Measurements from ENCODE around the gene ACAD11.

ACAD11 gene

GRCh38 chr3:132679911-132680310 lies 20.3 kb upstream of the ACAD11 start:
- no peak for TF ChIP-seq CTCF (conservative IDR thresholded peaks at IDR 0.05)
- no peak overlapping the region for H3K27ac ChIP-seq

DNA sequence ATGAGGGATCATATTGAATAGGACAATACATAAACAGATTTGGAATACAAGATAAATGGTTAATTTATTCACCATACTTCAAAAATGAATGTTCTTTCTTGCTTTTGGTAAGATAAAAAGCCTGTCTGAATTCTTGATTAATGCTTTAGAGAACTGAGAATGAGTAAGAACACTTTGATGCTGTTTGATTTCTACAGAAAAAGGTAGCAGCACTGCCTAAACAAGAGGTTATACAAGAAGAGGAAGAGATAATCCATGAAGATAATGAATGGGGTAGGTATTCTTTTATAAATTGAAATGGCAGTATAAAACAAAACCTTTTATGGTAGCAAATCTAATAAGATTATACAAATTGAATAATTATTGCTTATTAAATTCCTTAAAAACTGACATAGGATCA lies 15.8 kb upstream of the ACAD11 start:
- no peak for TF ChIP-seq CTCF (conservative IDR thresholded peaks at IDR 0.05)
- no peak overlapping the region for H3K27ac ChIP-seq

- no peak overlapping the region; the same call in 1 of the 2 replicates for H3K27ac ChIP-seq
- TF ChIP-seq CTCF (conservative IDR thresholded peaks at IDR 0.05) = no peak
Observed at GRCh38 chr3:132669256-132669777, 9.7 kb upstream of the ACAD11 start.

DNA sequence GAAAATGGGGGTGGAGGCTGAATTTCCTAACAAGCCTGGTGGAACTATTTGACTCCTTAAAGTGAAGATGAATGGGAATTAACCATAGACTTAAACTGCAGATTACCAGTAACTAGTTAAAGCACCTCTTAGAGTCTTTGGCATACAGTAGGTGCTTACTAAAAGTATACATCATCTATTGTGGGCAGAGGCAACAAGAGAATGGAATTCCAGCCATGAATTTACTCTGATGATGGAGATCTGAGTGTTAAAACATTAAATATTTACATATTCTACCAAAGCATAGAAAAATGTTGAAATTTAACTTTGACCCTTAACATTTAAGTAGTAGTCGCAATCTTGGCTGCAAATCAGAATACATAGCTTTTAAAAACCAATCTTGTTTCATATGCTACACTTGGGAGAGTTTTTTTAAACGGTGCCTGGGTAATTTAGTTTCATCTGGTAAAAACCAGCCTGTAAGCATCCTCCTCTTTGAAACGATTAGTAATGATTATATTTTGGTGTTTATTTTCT lies 5.7 kb upstream of the ACAD11 start:
- no peak for TF ChIP-seq CTCF (conservative IDR thresholded peaks at IDR 0.05)
- no peak overlapping the region for H3K27ac ChIP-seq

GRCh38 chr3:132662212-132662611 lies 2.6 kb upstream of the ACAD11 start:
- peak overlapping the region; percentile 94; the same call in 1 of the 2 replicates for H3K27ac ChIP-seq
- TF ChIP-seq CTCF (conservative IDR thresholded peaks at IDR 0.05) = no peak

GRCh38 chr3:132661101-132661500 lies 1.5 kb upstream of the ACAD11 start:
- TF ChIP-seq CTCF (conservative IDR thresholded peaks at IDR 0.05) = no peak
- H3K27ac ChIP-seq = peak overlapping the region; percentile 94

DNA sequence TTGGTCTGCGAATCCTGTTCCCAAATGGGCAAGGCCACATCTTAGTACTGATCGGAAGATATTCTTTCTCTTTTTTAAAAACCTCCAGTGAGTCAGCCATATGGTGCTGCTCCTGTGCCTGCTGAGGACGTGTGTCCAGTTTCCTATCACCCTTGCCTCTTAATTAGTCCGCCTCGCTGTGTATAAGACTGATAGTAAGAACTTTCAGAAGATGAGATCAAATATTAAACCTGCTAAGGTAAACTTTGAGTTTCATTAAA lies 1.1 kb upstream of the ACAD11 start:
- H3K27ac ChIP-seq = peak overlapping the region; percentile 94
- no peak for TF ChIP-seq CTCF (conservative IDR thresholded peaks at IDR 0.05)
